ENCODE measurements around the gene ZNF546.
"Not testable (repeated sequence)": the region's sequence is repeated elsewhere in the genome, so short reads cannot be mapped to it uniquely, and the experiment has no call there.

ZNF546 gene

GRCh38 chr19:39996811-39997637, at the start of gene ZNF546:
Gene ZNF546 (plus strand): TSS chr19:39997060. CDS start chr19:39998327, 1,267 bp downstream.
- peak within 1 kb of the TSS; percentile 80 for H3K27ac ChIP-seq
- TF ChIP-seq, protein P1, sequence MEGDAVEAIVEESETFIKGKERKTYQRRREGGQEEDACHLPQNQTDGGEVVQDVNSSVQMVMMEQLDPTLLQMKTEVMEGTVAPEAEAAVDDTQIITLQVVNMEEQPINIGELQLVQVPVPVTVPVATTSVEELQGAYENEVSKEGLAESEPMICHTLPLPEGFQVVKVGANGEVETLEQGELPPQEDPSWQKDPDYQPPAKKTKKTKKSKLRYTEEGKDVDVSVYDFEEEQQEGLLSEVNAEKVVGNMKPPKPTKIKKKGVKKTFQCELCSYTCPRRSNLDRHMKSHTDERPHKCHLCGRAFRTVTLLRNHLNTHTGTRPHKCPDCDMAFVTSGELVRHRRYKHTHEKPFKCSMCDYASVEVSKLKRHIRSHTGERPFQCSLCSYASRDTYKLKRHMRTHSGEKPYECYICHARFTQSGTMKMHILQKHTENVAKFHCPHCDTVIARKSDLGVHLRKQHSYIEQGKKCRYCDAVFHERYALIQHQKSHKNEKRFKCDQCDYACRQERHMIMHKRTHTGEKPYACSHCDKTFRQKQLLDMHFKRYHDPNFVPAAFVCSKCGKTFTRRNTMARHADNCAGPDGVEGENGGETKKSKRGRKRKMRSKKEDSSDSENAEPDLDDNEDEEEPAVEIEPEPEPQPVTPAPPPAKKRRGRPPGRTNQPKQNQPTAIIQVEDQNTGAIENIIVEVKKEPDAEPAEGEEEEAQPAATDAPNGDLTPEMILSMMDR (IDR thresholded peaks at IDR 0.05): no peak
- no peak for TF ChIP-seq ZFX (IDR thresholded peaks at IDR 0.05; ENCODE audit: borderline replicate concordance)

DNA sequence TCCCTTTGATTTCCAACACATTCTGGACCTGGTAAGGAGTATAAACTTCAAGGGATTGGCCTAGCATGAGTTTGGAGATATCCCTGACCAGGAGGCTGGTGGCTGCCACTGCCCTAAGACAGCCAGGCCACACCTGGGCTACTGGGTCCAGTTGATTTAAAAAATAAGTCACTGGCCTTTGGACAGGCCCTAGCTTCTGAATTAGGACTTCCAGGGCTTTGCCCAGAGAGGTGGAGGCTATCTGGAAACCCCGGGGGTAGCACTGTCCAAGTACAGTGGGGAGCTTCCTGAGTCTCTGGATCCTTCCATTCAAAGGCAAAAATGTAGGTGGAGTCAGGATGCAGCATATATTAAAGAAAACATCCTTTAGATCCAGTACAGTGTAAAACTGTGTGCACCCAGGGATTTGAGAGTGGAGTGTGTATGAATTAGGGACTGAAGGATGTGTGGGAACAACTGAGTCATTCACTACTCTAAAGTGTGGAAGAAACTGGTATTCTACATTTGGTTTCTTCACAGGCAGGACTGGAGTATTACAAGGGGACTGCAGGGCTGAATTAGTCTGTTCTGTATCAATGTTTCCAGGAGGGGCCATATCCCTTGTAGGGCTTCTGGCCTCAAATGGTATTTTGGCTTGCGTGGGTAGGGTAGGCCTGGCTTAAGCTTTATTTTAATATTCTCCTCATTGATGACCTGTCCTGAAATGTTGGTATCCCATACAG, 47.7 kb upstream of the ZNF546 start:
- H3K27ac ChIP-seq: no peak overlapping the region
- TF ChIP-seq ZFX (IDR thresholded peaks at IDR 0.05; ENCODE audit: borderline replicate concordance): no peak
- TF ChIP-seq, protein P1 (IDR thresholded peaks at IDR 0.05): no peak

- H3K27ac ChIP-seq: no peak overlapping the region
- TF ChIP-seq ZFX (IDR thresholded peaks at IDR 0.05; ENCODE audit: borderline replicate concordance): no peak
- TF ChIP-seq, protein P1 (IDR thresholded peaks at IDR 0.05): no peak
Measured at GRCh38 chr19:39951065-39951650, 45.7 kb upstream of the ZNF546 start.

- TF ChIP-seq ZFX (IDR thresholded peaks at IDR 0.05; ENCODE audit: borderline replicate concordance): no peak
- TF ChIP-seq, protein P1 (IDR thresholded peaks at IDR 0.05): no peak
- H3K27ac ChIP-seq: no peak overlapping the region
Measured at GRCh38 chr19:39951686-39952085, 45.2 kb upstream of the ZNF546 start.

DNA sequence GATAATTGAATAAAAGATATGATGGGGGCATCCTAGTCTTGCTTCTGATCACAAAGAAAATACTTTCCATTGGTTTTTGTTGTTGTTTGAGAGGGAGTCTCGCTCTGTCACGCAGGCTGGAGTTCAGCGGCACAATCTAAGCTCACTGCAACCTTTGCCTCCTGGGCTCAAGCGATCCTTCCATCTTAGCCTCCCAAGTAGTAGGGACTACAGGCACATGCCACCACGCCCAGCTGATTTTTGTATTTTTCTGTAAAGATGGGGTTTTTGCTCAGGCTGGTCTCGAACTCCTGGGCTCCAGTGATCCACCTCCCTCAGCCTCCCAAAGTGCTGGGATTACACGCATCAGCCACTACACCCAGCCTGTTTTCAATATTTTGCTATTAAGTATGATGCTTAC, 42.9 kb upstream of the ZNF546 start:
- H3K27ac ChIP-seq: no peak overlapping the region
- TF ChIP-seq ZFX (IDR thresholded peaks at IDR 0.05; ENCODE audit: borderline replicate concordance): no peak
- TF ChIP-seq, protein P1 (IDR thresholded peaks at IDR 0.05): no peak

DNA sequence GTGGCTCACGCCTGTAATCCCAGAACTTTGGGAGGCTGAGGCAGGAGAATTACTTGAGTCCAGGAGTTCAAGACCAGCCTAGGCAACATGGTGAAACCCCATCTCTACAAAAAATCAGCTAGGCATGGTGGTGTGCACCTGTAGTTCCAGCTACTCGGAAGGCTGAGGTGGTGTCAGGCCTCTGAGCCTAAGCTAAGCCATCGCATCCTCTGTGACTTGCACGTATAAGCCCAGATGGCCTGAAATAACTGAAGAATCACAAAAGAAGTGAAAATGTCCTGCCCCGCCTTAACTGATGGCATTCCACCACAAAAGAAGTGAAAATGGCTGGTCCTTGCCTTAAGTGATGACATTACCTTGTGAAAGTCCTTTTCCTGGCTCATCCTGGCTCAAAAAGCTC, 39.0 kb upstream of the ZNF546 start:
- not testable (repeated sequence) for H3K27ac ChIP-seq

GRCh38 chr19:39958942-39959341, 37.9 kb upstream of the ZNF546 start:
- not testable (repeated sequence) for H3K27ac ChIP-seq

GRCh38 chr19:39959407-39959806, 37.5 kb upstream of the ZNF546 start:
- H3K27ac ChIP-seq: not testable (repeated sequence)

Data from 22Rv1 (cell line).